Measurements from ENCODE around the gene TMEM89.

The TMEM89 gene

GRCh38 chr3:48581621-48582481, 39.7 kb downstream of the TMEM89 start:
- Histone ChIP-seq H3K27ac (no peak overlapping the region), H4K20me1 (no peaks in the 10 kb centered on the region; a peak in 1 of 22 replicates), H3K4me1 (no peaks in the 10 kb centered on the region), H3K27me3 (no peaks in the 10 kb centered on the region), H3K4me3 (no peak overlapping the region), H3K9me3 (replicated peaks in 1 of 11) (no peaks in the 10 kb centered on the region), H3K9ac (no peak overlapping the region), H3K36me3 (no peaks in the 10 kb centered on the region), H3K4me2 (no peak overlapping the region)
- TF ChIP-seq Cebpa-rat (IDR thresholded peaks at IDR 0.05), result no peak

- no peak overlapping the region for H3K4me3 ChIP-seq
- no peak for TF ChIP-seq Cebpa-rat (IDR thresholded peaks at IDR 0.05)
- no peak overlapping the region for H3K27ac ChIP-seq
- no peaks in the 10 kb centered on the region for H4K20me1 ChIP-seq
- H3K9me3 ChIP-seq (replicated peaks in 1 of 11), result no peaks in the 10 kb centered on the region
- H3K27me3 ChIP-seq, result no peaks in the 10 kb centered on the region
- no peak overlapping the region for H3K4me2 ChIP-seq
- no peaks in the 10 kb centered on the region for H3K36me3 ChIP-seq
- H3K4me1 ChIP-seq, result peaks cover 0 to 12% (median 0%) of the 10 kb centered on the region in 10 experiments; a peak in 4 of 20 replicates
- H3K9ac ChIP-seq, result no peak overlapping the region
Measured at GRCh38 chr3:48576647-48577046, 44.9 kb downstream of the TMEM89 start.

- H3K4me2 ChIP-seq, result no peak overlapping the region
- H3K27me3 ChIP-seq, result no peaks in the 10 kb centered on the region
- no peak overlapping the region for H3K9ac ChIP-seq
- no peaks in the 10 kb centered on the region for H4K20me1 ChIP-seq
- H3K9me3 ChIP-seq (replicated peaks in 1 of 11), result no peaks in the 10 kb centered on the region
- no peak overlapping the region for H3K4me3 ChIP-seq
- TF ChIP-seq Cebpa-rat (IDR thresholded peaks at IDR 0.05), result no peak
- H3K27ac ChIP-seq, result no peak overlapping the region
- H3K36me3 ChIP-seq, result no peaks in the 10 kb centered on the region
- peaks cover 0 to 16% (median 2%) of the 10 kb centered on the region in 10 experiments; a peak in 4 of 20 replicates for H3K4me1 ChIP-seq
Measured at GRCh38 chr3:48575366-48575765, 46.2 kb downstream of the TMEM89 start.

- no peak for TF ChIP-seq Cebpa-rat (IDR thresholded peaks at IDR 0.05)
- Histone ChIP-seq H3K9ac (no peak overlapping the region), H3K4me1 (peaks cover 0 to 20% (median 3%) of the 10 kb centered on the region in 10 experiments; a peak in 5 of 20 replicates), H3K27ac (no peak overlapping the region), H3K4me3 (no peak overlapping the region), H3K9me3 (replicated peaks in 1 of 11) (no peaks in the 10 kb centered on the region), H3K4me2 (no peak overlapping the region), H3K27me3 (no peaks in the 10 kb centered on the region), H3K36me3 (no peaks in the 10 kb centered on the region), H4K20me1 (no peaks in the 10 kb centered on the region)
Measured at GRCh38 chr3:48573973-48574585, 47.5 kb downstream of the TMEM89 start.

GRCh38 chr3:48572517-48572916, 49.1 kb downstream of the TMEM89 start:
- Histone ChIP-seq H4K20me1 (no peaks in the 10 kb centered on the region), H3K4me3 (no peak overlapping the region), H3K4me1 (peaks cover 0 to 28% (median 5%) of the 10 kb centered on the region in 10 experiments; a peak in 7 of 20 replicates), H3K9ac (no peak overlapping the region), H3K27me3 (no peaks in the 10 kb centered on the region), H3K4me2 (peak overlapping the region in 1 of 11 experiments; percentile 16; a peak in 1 of 22 replicates), H3K27ac (no peak overlapping the region), H3K36me3 (no peaks in the 10 kb centered on the region), H3K9me3 (replicated peaks in 1 of 11) (no peaks in the 10 kb centered on the region)
- no peak for TF ChIP-seq Cebpa-rat (IDR thresholded peaks at IDR 0.05)

- Histone ChIP-seq H4K20me1 (no peaks in the 10 kb centered on the region), H3K27ac (no peak overlapping the region), H3K4me1 (peaks cover 3 to 34% (median 8%) of the 10 kb centered on the region in 10 experiments; a peak in 19 of 20 replicates), H3K4me2 (peak overlapping the region in 1 of 11 experiments; percentile 16; a peak in 1 of 22 replicates), H3K9ac (no peak overlapping the region), H3K9me3 (replicated peaks in 1 of 11) (no peaks in the 10 kb centered on the region), H3K4me3 (no peak overlapping the region), H3K36me3 (no peaks in the 10 kb centered on the region), H3K27me3 (no peaks in the 10 kb centered on the region)
- no peak for TF ChIP-seq Cebpa-rat (IDR thresholded peaks at IDR 0.05)
Measured at GRCh38 chr3:48571938-48572337, 49.6 kb downstream of the TMEM89 start.
